Measurements from ENCODE around the gene CLCN7. TPM values are rescaled to one million over a fixed set of nuclear protein-coding genes. Genes with fewer than 3 reads are reported as not detected.

The CLCN7 gene
- total and polyA plus RNA-seq, 8 donors: 31.0 to 91.2 (median 36.2) TPM

DNA sequence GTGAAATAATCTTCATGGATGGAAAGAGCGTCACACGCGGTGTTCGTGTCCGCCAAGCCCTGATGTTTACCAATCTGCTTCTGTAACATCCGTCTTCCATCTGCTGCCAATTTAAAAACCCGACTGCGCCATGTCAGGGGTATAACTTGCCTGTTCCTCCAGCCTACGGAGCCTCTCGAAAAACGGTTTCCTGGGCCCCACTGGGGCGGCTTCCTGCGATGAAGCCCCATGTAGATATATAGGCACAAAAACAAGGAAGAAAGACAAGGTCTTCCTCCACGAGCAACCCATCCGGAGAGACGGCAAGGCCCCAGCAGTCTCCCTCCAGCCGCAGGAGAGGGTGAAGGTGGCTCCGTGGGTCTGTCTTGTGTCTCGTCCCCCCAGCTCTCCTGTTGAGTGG, 13.8 kb upstream of the CLCN7 start, which contains the start of gene PTX4:
Gene PTX4 (minus strand): TSS at position 326 of the 400 bp plus-strand sequence. CDS start 35 bp downstream, at position 291.
- 73 to 83% methylated on average over 19 of the region's 19 CpGs for WGBS, 2 donors
- Histone ChIP-seq H3K4me1 (peaks cover 5 to 6% (median 5%) of the 10 kb centered on the region in 3 donors), H3K27me3 (no peaks in the 10 kb centered on the region), H3K4me3 (no peak within 1 kb of the TSS), H3K27ac (no peak within 1 kb of the TSS), H3K9me3 (no peaks in the 10 kb centered on the region), H3K36me3 (no peaks in the 10 kb centered on the region)
- FAIRE-seq (no peak), ATAC-seq (no peak), DNase-seq (no peak)
- TF ChIP-seq, protein P1, sequence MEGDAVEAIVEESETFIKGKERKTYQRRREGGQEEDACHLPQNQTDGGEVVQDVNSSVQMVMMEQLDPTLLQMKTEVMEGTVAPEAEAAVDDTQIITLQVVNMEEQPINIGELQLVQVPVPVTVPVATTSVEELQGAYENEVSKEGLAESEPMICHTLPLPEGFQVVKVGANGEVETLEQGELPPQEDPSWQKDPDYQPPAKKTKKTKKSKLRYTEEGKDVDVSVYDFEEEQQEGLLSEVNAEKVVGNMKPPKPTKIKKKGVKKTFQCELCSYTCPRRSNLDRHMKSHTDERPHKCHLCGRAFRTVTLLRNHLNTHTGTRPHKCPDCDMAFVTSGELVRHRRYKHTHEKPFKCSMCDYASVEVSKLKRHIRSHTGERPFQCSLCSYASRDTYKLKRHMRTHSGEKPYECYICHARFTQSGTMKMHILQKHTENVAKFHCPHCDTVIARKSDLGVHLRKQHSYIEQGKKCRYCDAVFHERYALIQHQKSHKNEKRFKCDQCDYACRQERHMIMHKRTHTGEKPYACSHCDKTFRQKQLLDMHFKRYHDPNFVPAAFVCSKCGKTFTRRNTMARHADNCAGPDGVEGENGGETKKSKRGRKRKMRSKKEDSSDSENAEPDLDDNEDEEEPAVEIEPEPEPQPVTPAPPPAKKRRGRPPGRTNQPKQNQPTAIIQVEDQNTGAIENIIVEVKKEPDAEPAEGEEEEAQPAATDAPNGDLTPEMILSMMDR (IDR thresholded peaks at IDR 0.05): no peak
- intact Hi-C loops (cut with DNase I): no loop called here

DNA sequence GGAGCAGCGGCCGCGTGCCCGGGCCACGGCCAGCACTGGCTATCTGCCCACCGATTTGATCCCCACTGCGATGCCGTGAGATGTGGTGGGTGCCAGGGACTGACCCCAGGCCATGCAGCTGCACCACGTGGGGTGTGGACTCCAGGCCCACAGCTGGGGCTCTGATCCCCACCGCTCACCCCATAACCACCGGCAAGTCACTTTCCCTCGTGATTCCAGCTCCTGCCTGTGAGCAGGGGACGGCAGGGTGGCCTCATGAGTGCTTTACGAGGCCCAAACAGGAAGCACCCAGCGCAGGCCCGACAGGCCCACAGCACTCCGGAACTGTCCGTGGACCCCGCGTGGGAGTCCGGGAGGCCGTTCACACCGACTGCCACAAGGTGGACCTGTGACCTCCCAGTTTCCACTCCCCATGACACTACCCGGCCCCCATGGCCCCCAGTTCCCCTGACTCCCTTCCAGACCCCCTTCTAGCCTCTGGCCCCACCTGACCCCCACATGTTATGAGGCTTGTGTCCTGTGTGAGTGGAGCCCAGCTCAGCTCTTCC, 13.3 kb upstream of the CLCN7 start:
- no peak overlapping the region for H3K27ac ChIP-seq
- peak in 2 of 6 donors; percentile 44 to 45 for DNase-seq
- no peak for FAIRE-seq
- no peaks in the 10 kb centered on the region for H3K36me3 ChIP-seq
- no peaks in the 10 kb centered on the region for H3K27me3 ChIP-seq
- TF ChIP-seq, protein P1 (IDR thresholded peaks at IDR 0.05): no peak
- ATAC-seq: no peak
- intact Hi-C loops (cut with DNase I): no loop called here
- no peak overlapping the region for H3K4me3 ChIP-seq
- peaks cover 5 to 6% (median 5%) of the 10 kb centered on the region in 3 donors for H3K4me1 ChIP-seq
- WGBS, 2 donors: 77 to 82% methylated on average over 24 of the region's 24 CpGs
- no peaks in the 10 kb centered on the region for H3K9me3 ChIP-seq

DNA sequence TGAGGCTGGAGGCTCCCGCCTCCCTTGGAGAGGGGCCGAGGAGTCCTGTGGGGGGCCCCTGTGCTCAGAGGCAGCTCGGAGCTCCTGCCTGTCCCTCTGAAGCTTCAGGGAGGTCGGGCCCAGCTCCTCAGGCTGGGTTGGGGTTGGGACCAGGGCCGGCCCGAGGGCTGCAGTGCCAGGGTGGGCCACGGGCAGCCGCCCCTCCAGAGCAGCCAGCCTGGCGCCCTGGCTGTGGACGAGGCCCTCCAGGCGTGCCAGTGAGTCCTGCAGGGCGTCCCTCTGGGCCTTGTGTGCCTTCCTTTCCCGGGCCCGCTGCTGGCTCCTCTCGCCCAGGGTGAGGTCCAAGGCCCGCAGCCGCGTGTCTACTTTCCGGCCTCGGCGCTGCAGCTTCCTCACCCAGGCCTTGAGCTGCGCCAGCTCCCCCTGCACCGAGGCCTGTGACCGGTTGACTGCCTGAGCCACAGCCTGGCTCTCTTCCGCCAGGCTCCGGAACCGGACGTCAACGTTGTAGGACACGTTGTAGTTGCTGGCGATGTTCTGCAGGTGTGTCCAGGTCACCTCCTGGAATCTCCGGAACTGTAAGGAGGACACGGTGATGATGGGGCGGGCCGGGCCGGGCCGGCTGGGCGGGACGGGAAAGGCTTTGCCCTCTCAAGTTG, 12.7 kb upstream of the CLCN7 start:
- Histone ChIP-seq H3K36me3 (no peaks in the 10 kb centered on the region), H3K4me1 (peaks cover 2 to 3% (median 2%) of the 10 kb centered on the region in 3 donors), H3K4me3 (no peak overlapping the region), H3K27ac (no peak overlapping the region), H3K9me3 (no peaks in the 10 kb centered on the region), H3K27me3 (no peaks in the 10 kb centered on the region)
- DNase-seq (peak in 2 of 6 donors; percentile 50 to 61), ATAC-seq (no peak), FAIRE-seq (no peak)
- 68 to 81% methylated on average over 31 to 39 of the region's 39 CpGs for WGBS, 2 donors
- TF ChIP-seq, protein P1 (IDR thresholded peaks at IDR 0.05): no peak
- intact Hi-C loops (cut with DNase I): no loop called here

DNA sequence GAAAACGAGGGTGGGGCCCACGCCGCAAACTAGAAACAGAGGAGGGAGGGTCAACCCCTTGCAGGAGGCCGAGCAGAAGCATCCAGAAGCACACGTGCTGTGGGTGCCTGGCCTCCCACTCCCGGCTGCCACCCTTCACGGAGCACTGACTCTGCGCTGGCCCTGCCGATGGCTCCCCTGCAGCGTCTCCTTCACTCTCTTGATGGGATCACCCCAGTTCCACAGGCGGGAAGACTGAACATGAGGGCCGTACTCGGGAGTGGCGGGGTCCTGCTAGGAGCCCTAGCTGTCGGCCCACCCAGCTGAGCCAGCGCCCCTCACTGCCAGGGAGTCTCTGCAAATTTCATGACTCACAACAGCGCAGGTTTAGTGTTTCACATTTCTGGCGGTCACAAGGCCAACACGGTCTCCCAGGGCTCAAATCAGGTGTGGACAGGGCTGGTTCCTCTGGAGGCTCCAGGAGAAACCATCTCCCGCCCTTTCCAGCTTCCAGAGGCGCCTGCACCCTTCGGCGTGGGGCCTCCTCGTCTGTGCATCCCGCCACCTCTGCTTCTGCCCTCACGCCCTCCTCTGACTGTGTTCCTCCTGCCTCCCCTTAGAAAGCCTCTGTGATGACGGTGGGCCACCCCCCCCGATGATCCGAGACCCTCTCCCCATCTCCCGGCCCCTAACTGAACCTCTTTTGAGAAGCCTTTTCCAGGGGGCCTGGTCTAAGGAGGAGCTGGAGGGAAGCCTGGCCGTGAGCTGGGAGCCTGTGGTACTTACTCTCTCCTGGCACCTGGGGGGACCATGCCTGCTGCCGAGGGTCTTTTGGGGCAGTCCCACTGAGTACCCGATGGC, 11.9 kb upstream of the CLCN7 start:
- Histone ChIP-seq H3K27ac (no peak overlapping the region), H3K9me3 (no peaks in the 10 kb centered on the region), H3K36me3 (no peaks in the 10 kb centered on the region), H3K4me3 (no peak overlapping the region), H3K4me1 (no peaks in the 10 kb centered on the region), H3K27me3 (no peaks in the 10 kb centered on the region)
- WGBS, 2 donors: 56 to 67% methylated on average over 32 to 33 of the region's 33 CpGs
- DNase-seq: peak in 2 of 6 donors; percentile 36 to 43
- intact Hi-C loops (cut with DNase I): no loop called here
- no peak for ATAC-seq
- FAIRE-seq: no peak
- TF ChIP-seq, protein P1 (IDR thresholded peaks at IDR 0.05): no peak
